ENCODE data around the gene GATAD2A. TPM values are rescaled to one million over a fixed set of nuclear protein-coding genes. Genes with fewer than 3 reads are reported as not detected.

Gene GATAD2A
- total RNA-seq, 2 experiments from 2014 or later: 104 to 107 TPM

- Histone ChIP-seq H3K27ac (ENCODE audit: low read depth in 1 of 2, low read length in 2 of 2) (no peak overlapping the region), H3K4me1 (ENCODE audit: insufficient read depth, low read length) (peaks cover 51% of the 10 kb centered on the region), H3K36me3 (ENCODE audit: insufficient read depth, low read length) (peaks cover 18% of the 10 kb centered on the region), H3K27me3 (ENCODE audit: control insufficient read depth in 1 of 2, insufficient read depth in 2 of 2, low read length in 2 of 2) (no peaks in the 10 kb centered on the region), H3K4me3 (ENCODE audit: low read length) (no peak overlapping the region), H3K9me3 (ENCODE audit: control insufficient read depth in 1 of 2, insufficient read depth in 1 of 2, low read length in 2 of 2) (no peaks in the 10 kb centered on the region)
- no peak for DNase-seq
- Mint-ChIP-seq H3K4me1 (ENCODE audit: low read depth) (peaks cover 69% of the 10 kb centered on the region), H3K27me3 (no peaks in the 10 kb centered on the region), H3K36me3 (ENCODE audit: low read depth) (peaks cover 35% of the 10 kb centered on the region), H3K9me3 (no peaks in the 10 kb centered on the region), H3K27ac (peak overlapping the region; percentile 68), H3K4me3 (no peak overlapping the region)
- intact Hi-C loops (cut with DNase I, micrococcal nuclease): no loop called here
- ATAC-seq (ENCODE audit: poor library complexity): no peak
- POLR2A ChIA-PET: interaction anchor here (1.1 kb wide), 1 partner anchor 78 kb away, joined by 3 read pairs; no protein-coding TSS in a partner anchor
- CTCF ChIA-PET: no interaction called here
- TF ChIP-seq, protein P1, sequence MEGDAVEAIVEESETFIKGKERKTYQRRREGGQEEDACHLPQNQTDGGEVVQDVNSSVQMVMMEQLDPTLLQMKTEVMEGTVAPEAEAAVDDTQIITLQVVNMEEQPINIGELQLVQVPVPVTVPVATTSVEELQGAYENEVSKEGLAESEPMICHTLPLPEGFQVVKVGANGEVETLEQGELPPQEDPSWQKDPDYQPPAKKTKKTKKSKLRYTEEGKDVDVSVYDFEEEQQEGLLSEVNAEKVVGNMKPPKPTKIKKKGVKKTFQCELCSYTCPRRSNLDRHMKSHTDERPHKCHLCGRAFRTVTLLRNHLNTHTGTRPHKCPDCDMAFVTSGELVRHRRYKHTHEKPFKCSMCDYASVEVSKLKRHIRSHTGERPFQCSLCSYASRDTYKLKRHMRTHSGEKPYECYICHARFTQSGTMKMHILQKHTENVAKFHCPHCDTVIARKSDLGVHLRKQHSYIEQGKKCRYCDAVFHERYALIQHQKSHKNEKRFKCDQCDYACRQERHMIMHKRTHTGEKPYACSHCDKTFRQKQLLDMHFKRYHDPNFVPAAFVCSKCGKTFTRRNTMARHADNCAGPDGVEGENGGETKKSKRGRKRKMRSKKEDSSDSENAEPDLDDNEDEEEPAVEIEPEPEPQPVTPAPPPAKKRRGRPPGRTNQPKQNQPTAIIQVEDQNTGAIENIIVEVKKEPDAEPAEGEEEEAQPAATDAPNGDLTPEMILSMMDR (IDR thresholded peaks at IDR 0.05): no peak
Observed at GRCh38 chr19:19436137-19436691, 30.7 kb downstream of the GATAD2A start.

- no peaks in the 10 kb centered on the region for H3K27me3 Mint-ChIP-seq
- peaks cover 37% of the 10 kb centered on the region for H3K36me3 Mint-ChIP-seq (ENCODE audit: low read depth)
- H3K4me3 ChIP-seq (ENCODE audit: low read length): no peak overlapping the region
- CTCF ChIA-PET: no interaction called here
- intact Hi-C loops (cut with DNase I, micrococcal nuclease): no loop called here
- H3K4me3 Mint-ChIP-seq: no peak overlapping the region
- H3K9me3 Mint-ChIP-seq: no peaks in the 10 kb centered on the region
- peak overlapping the region; percentile 31 for H3K27ac Mint-ChIP-seq
- no peak for DNase-seq
- H3K9me3 ChIP-seq (ENCODE audit: control insufficient read depth in 1 of 2, insufficient read depth in 1 of 2, low read length in 2 of 2): no peaks in the 10 kb centered on the region
- POLR2A ChIA-PET: interaction anchor here (0.6 kb wide), 1 partner anchor 20 kb away, joined by 3 read pairs; no protein-coding TSS in a partner anchor
- TF ChIP-seq, protein P1 (IDR thresholded peaks at IDR 0.05): no peak
- H3K36me3 ChIP-seq (ENCODE audit: insufficient read depth, low read length): peaks cover 18% of the 10 kb centered on the region
- no peaks in the 10 kb centered on the region for H3K27me3 ChIP-seq (ENCODE audit: control insufficient read depth in 1 of 2, insufficient read depth in 2 of 2, low read length in 2 of 2)
- ATAC-seq (ENCODE audit: poor library complexity): no peak
- peaks cover 45% of the 10 kb centered on the region for H3K4me1 ChIP-seq (ENCODE audit: insufficient read depth, low read length)
- peaks cover 59% of the 10 kb centered on the region for H3K4me1 Mint-ChIP-seq (ENCODE audit: low read depth)
- H3K27ac ChIP-seq (ENCODE audit: low read depth in 1 of 2, low read length in 2 of 2): peak overlapping the region in 1 of 2 donors; percentile 15
Observed at GRCh38 chr19:19438366-19439175, 33.1 kb downstream of the GATAD2A start.

DNA sequence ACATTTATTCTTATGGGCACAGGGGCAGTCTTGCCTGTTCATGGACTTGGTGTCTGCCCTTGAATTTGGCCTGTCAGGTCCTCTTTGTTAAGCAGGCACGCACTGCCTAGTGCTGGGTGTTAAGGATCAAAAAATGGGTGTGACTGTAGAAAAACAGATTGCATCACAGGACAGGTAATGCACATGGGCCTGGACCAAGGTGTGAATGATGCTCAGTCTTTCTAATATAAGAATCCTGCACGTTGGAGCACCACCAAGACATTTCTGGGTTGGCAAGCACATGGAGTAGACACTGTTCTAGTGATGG lies 33.7 kb downstream of the GATAD2A start:
- H3K9me3 Mint-ChIP-seq: no peaks in the 10 kb centered on the region
- ATAC-seq (ENCODE audit: poor library complexity): no peak
- DNase-seq: no peak
- peaks cover 45% of the 10 kb centered on the region for H3K4me1 ChIP-seq (ENCODE audit: insufficient read depth, low read length)
- no peaks in the 10 kb centered on the region for H3K27me3 ChIP-seq (ENCODE audit: control insufficient read depth in 1 of 2, insufficient read depth in 2 of 2, low read length in 2 of 2)
- no peak overlapping the region for H3K4me3 Mint-ChIP-seq
- CTCF ChIA-PET: no interaction called here
- peak overlapping the region in 1 of 2 donors; percentile 15 for H3K27ac ChIP-seq (ENCODE audit: low read depth in 1 of 2, low read length in 2 of 2)
- TF ChIP-seq, protein P1 (IDR thresholded peaks at IDR 0.05): no peak
- intact Hi-C loops (cut with DNase I, micrococcal nuclease): no loop called here
- no peaks in the 10 kb centered on the region for H3K27me3 Mint-ChIP-seq
- peaks cover 59% of the 10 kb centered on the region for H3K4me1 Mint-ChIP-seq (ENCODE audit: low read depth)
- peaks cover 39% of the 10 kb centered on the region for H3K36me3 Mint-ChIP-seq (ENCODE audit: low read depth)
- H3K36me3 ChIP-seq (ENCODE audit: insufficient read depth, low read length): peaks cover 18% of the 10 kb centered on the region
- POLR2A ChIA-PET: no interaction called here
- H3K9me3 ChIP-seq (ENCODE audit: control insufficient read depth in 1 of 2, insufficient read depth in 1 of 2, low read length in 2 of 2): no peaks in the 10 kb centered on the region
- peak overlapping the region; percentile 31 for H3K27ac Mint-ChIP-seq
- no peak overlapping the region for H3K4me3 ChIP-seq (ENCODE audit: low read length)

Data from CD4-positive, alpha-beta T cell (primary cell).